Stimulated activated CD8-positive, alpha-beta memory T cell treated with anti-CD3 and anti-CD28 coated beads, Interleukin-4, amount 100 ng/mL, for 48 hours (primary cell): Measurements from ENCODE around the gene CDK5RAP3.

Experiments used
- DNase-seq: peaks from one replicate; pipeline ENCODE4 v3.0.0-alpha.2; 2020

The CDK5RAP3 gene

GRCh38 chr17:47949946-47950345 is 21.0 kb upstream of the CDK5RAP3 start:
- no peak for DNase-seq

DNA sequence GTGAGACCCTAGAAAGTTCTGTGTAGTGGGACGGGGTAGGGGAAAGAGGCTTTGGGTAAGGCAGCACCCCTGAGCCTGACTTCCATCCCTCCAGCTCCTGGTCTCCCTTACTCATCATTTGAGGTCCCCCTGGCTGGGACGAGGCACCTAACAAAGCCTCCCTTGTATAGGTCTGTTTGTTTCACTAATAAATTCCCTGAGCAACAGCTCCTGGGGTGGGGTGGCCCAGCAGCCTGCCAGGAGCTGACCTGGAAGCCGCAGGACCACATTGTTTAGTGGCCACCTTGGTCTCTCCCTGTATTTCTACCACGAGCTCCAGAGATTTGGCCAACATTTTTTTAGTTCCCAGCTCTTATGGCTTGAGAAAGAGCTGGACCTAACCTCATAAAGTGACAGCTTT is 20.5 kb upstream of the CDK5RAP3 start:
- no peak for DNase-seq

DNA sequence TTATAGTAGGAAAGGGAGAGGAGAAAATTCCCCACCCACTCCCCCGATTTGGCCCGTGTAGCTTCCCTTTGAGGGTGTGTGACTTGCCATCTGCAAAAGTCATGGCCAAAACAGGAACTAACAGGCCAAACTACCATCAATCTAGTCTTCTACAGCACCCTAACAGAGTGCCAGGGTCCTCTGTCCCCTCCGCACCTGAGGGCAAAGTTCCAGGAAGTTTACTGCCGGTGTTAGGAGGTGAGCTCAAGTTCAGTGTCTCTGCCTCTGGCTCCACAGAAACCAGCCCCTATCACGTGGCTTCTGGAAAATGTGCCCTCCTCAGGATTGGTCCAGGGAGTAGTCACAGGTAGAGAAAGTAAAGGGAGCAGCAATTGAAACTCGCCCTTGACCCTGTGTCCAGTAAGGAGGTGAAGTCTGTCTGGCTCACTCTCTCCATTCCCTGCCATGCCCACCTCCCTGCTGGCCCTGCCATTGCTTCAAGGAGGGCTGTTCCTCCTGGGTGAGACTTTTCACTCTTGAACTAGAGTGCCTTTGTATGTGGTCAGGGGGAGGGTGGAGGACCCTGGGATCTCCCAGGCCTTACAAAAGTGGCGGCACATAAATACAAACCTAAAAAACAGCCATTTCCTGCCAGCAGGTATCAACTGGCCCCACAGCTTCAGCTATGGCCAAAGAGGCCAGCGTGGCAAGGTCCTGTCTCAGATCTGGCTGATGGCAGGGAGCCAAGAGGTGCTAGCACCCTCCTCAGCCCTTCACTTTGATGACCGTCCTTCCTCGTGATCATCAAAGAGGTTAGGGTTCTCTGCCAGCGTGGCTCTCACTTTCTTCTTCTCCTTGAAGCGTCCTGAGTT is 18.5 kb upstream of the CDK5RAP3 start:
- no peak for DNase-seq

DNA sequence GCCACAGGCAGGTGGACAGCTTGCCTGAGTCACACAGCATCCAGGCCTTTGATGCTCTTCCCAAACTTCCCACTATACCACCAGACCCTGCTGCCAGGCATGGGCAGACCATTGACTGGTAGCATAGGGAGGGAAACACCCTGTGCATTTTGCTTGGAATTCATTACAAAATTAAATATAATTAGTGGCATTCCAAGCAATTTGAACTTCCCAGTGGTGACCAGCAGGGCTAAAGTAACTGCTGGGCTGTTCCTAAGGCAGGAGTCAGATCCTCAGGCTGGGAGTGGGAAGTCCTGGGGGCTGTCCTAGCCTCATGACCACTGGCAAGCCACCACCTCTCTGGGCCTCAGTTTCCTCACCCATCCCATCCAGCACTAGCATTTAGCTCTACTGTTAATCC is 17.0 kb upstream of the CDK5RAP3 start:
- no peak for DNase-seq

DNA sequence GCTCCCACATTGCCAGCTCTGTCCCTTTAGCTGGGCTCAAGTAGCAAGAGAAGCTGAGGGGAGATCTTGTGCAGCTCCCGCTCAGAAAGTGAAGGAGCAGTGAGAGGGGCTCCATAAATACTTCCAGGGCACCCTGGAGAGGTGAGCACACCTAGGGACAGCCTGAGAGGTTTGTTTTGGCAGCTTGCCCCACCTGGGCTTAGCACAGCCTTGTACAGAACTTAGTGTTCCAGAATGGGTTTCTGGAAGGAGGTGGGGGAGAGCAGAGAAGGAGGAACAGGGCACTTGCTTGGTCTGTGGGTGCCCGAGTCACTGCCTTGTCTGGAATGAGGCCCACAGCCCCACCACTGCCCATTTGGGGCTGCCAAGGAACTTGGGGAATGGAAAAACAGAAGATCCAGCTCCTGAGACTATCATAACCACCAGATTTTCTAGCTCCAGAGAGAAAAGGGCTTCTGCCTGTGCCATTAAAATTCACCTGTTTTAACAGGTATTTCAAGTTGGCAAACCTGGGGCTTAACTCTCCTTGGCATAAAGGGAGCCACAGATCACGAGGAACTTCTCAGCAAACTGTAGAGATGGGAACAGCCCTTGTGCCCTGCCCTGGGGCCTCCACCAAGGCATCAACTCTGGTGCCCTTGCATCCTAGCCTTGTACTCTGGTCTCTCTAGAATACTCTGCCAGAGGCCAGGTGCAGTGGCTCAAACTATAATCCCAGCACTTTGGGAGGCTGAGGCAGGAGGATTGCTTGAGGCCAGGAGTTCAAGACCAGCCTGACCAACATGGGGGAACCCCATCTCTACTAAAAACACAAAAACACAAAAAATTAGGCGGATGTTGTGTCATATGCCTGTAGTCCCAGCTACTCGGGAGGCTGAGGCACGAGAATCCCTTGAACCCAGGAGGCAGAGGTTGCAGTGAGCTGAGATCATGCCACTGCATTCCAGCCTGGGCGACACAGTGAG is 15.1 kb upstream of the CDK5RAP3 start:
- DNase-seq, result no peak

DNA sequence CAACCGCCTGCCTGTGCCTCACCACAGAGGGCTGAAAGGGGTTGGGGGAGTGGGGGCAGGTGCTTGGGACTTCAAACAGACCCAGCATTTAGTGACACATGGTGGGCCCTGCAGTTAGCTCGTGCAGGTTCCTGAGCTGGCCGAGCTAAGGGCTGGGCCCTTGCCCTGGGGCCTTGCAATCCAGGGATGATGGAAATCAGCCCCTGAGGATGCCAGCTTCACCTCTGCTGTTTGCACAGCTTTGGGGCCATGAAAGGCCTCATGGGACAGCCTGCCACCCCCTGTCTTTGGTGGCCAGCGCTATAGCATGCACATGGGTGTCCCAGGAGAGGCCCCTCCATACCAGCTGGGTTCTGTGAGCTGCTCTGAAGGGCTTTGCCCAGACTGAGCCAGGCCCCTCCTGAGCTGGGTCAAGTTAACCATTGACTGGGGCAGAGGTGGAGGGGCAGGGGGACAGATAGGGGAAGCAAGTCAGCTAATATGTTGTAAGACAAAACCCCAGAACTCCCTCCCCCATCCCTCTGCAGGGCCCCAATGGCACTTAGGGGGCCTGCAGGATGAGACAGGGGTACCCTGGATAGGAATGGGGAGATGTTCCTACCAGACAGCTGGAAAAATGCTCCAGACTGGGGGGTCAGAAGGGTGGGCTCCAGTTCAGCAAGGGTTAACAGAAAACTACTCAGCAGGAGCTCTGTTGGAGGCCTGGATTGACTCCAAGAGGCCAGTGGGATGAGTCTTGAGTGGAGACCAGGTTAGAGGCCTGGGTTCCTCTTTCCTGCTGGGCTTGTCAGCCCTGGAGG is 13.9 kb upstream of the CDK5RAP3 start:
- DNase-seq, result no peak

DNA sequence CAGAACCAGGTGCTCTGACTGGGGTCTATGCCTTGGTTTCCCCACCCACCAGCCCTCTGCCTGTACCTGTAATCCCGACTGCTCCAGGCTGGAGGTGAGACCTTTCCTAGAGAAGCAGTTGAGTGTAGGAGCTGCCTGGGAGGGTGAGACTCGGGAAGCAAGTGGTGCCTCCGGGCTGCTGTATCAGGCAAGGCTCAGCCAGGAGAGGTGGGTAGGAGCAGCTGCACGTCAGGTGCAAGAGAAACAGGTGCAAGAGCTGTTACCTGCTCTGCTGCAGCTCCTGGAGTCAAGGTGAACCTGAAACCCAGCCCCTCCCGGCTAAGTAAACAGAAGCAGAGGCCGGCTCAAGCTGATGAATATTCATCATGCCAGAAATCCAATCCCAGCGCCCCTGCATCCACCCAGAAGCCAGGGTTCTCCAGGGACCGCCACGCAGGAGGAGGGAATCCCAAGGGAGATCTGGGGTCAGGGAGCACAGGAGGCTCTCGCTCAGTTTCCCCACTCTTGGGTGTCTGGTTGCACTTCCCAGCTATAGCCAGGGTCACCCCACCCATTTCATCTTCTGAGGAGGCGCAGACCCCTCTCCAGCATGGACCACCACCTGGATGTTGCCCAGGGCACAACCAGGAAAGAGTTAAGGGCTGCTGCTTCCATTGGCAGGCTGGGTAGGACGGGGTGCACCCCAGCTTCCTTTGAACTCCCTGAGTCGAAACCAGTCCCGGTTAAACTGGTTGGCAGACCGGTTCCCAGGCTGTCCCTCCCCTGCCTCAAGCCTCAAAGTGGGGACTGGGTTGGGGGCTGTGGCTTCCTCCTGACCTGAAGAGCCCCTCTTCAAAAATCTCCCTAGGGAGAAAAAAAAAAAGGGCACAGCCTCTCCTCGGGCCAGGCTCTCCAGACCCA is 13.1 kb upstream of the CDK5RAP3 start, which contains the start of gene PRR15L:
Gene PRR15L (minus strand): TSS at position 293 of the 900 bp plus-strand sequence. CDS start 4,649 bp downstream, outside the sequence.
- DNase-seq, result no peak

- no peak for DNase-seq
Measured at GRCh38 chr17:47959825-47960655, 10.9 kb upstream of the CDK5RAP3 start.

DNA sequence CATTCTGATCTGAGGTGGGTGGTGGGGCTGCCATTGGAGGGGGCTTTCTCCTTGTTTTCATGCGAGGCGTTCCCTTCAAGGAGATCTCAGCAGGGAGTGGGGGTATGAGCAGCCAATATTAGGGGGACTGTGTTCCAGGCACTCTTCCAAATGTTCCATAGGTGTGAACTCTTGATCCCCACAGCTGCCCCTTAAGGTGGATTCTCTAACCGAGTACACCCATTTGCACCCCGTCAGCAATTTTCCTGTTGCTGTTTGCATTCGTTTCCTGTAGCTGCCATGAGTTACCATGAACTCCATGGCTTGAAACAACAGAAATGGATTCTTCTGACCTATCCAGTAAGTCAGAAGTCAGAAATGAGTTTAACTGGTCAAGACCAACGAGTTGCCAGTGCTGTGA is 9.5 kb upstream of the CDK5RAP3 start:
- DNase-seq, result no peak

GRCh38 chr17:47962901-47963300 is 8.0 kb upstream of the CDK5RAP3 start:
- no peak for DNase-seq

DNA sequence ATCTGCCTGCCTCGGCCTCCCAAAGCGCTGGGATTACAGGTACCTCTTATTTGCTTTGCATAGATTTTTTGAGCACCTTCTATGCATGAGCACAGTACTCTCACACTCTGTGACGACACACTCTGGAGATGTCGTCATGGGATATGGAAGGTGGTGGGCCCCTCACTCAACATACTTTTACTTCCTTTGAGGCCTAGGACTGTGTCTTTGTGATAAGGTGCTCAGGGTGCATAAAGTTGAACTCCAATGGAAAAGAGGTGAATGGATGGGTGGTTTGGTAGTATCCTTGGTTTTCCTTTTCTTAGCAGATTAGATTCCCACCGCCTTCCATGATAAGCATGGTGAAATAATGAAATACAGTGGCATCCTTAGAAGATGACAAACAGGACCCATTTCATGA is 6.1 kb upstream of the CDK5RAP3 start:
- no peak for DNase-seq

- no peak for DNase-seq
Measured at GRCh38 chr17:47966079-47966519, 4.8 kb upstream of the CDK5RAP3 start.

GRCh38 chr17:47967607-47968252 is 3.2 kb upstream of the CDK5RAP3 start:
- DNase-seq, result no peak

DNA sequence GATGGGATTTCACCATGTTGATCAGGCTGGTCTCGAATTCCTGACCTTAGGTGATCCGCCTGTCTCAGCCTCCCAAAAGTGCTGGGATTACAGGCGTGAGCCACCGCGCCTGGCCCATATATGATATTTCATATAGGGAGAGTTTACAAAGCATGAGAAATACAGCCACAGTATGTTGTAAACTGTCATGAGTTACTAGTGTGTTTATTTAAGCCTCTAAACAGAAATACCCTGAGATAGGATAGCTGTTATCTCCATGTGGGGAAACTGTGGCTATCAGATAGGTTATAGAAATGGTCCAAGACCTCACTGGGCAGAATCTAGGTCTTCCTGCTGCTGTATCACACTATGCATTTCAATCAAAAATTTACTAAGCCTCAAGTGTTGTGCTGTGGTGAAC is 2.1 kb upstream of the CDK5RAP3 start:
- no peak for DNase-seq

- no peak for DNase-seq
Measured at GRCh38 chr17:47969930-47970724, 786 bp upstream of the CDK5RAP3 start.

- no peak for DNase-seq
Measured at GRCh38 chr17:47973541-47973940, 2.6 kb downstream of the CDK5RAP3 start.

- DNase-seq, result no peak
Measured at GRCh38 chr17:47975189-47975822, 4.4 kb downstream of the CDK5RAP3 start.

DNA sequence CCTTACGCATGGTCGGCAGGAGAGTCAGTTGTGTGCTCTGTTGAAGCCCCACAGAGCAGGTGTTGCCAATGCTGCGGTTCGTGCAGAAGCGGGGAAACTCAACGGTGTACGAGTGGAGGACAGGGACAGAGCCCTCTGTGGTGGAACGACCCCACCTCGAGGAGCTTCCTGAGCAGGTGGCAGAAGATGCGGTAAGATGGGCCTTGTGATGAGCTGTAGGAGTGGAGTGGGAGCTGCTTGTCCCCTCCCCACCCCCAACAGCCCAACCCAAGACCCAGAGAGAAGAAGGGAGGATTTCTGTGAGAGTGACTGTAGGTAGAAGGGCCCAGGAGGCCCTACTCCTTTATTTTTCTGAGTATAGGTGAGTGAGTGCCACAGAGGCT is 4.9 kb downstream of the CDK5RAP3 start:
- DNase-seq, result no peak

DNA sequence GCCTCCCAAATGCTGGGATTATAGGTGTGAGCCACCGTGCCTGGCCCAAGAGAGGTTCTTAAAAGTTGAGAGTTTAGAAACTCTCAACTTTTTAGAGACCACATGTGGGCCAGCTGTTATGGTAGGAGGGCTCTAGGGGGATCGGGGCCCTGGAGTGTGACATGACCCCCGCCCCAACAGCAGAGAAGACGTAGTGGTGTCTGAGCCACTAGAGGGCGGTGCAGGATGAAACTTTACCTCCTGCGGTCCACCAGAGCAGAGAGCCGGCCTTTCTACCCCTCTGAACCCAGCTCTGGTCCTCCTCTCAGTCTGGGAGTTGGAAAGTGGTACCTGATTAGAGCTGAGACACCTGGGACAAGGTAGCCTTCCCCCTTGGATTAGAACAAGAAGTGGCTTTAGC is 7.4 kb downstream of the CDK5RAP3 start:
- DNase-seq, result peak; percentile 68
